Karpas-422 (cell line): ENCODE data around the gene ZBTB32. TPM values are rescaled to one million over a fixed set of nuclear protein-coding genes. Genes with fewer than 3 reads are reported as not detected.
A peak's percentile ranks its signal among the peaks of the same experiment; 100 is the strongest.

Experiments
- DNase-seq: peaks from one replicate; pipeline ENCODE4 v3.0.0-alpha.2; 2015
- H2AFZ ChIP-seq: fragments of 200-600 bp; sonication (generic); 2 replicates; pipeline ENCODE4 v1.6.1; 2014; ENCODE audit warnings: antibody characterized with exemption, low read length, mixed read lengths
- H3K27ac ChIP-seq: fragments of 200-600 bp; sonication (generic); 2 replicates; pipeline ENCODE4 v1.5.1; 2014; ENCODE audit warnings: mild to moderate bottlenecking, low read length, moderate library complexity
- H3K27me3 ChIP-seq: fragments of 200-600 bp; sonication (generic); 2 replicates; pipeline ENCODE4 v1.6.1; 2014; ENCODE audit warnings: low read length, mixed read lengths
- H3K36me3 ChIP-seq: fragments of 200-600 bp; sonication (generic); 2 replicates; pipeline ENCODE4 v1.6.1; 2014; ENCODE audit warnings: low read length, mixed read lengths; ENCODE audit not compliant: insufficient read depth
- H3K4me1 ChIP-seq: fragments of 200-600 bp; sonication (generic); 2 replicates; pipeline ENCODE4 v1.6.1; 2014; ENCODE audit warnings: mild to moderate bottlenecking, low read length, mixed read lengths
- H3K4me2 ChIP-seq: fragments of 200-600 bp; sonication (generic); 2 replicates; pipeline ENCODE4 v1.6.1; 2014; ENCODE audit warnings: low read length, low read depth, mild to moderate bottlenecking; ENCODE audit not compliant: poor library complexity, severe bottlenecking
- H3K4me3 ChIP-seq: fragments of 200-600 bp; sonication (generic); 2 replicates; pipeline ENCODE4 v1.5.1; 2014; ENCODE audit warnings: mild to moderate bottlenecking, antibody characterized with exemption, low read length, mixed read lengths
- H3K79me2 ChIP-seq: fragments of 200-600 bp; sonication (generic); 2 replicates; pipeline ENCODE4 v1.6.1; 2014; ENCODE audit warnings: mild to moderate bottlenecking, low read length, mixed read lengths
- H3K9ac ChIP-seq: fragments of 200-600 bp; sonication (generic); 2 replicates; pipeline ENCODE4 v1.6.0; 2014; ENCODE audit warnings: low read length
- H3K9me2 ChIP-seq: fragments of 200-600 bp; sonication (generic), shearing (Covaris generic); replicated peaks from 2 replicates; pipeline ENCODE4 v1.6.0; 2014; ENCODE audit warnings: mild to moderate bottlenecking, low read length, moderate library complexity; ENCODE audit not compliant: insufficient read depth
- H3K9me3 ChIP-seq: fragments of 300-700, 200-600 bp; sonication (generic); 2 replicates; pipeline ENCODE4 v1.6.1; 2014; ENCODE audit warnings: low read length, mixed read lengths
- H4K20me1 ChIP-seq: fragments of 200-600 bp; sonication (generic); 2 replicates; pipeline ENCODE4 v1.6.1; 2014; ENCODE audit warnings: mild to moderate bottlenecking, antibody characterized with exemption, low read length, low read depth; ENCODE audit not compliant: insufficient read depth
- total RNA-seq: library from RNA; depleted of rRNA; stranded (reverse); fragments of >200 nt; shearing (Covaris generic); gene quantifications from 2 replicates; pipeline ENCODE4 v1.2.3, GENCODE V29; 2014; ENCODE audit warnings: low replicate concordance

Gene ZBTB32
- total RNA-seq, 1 experiment from 2014 or later = not detected

GRCh38 chr19:35732540-35733179 lies 28.3 kb downstream of the ZBTB32 start:
- Histone ChIP-seq H3K36me3 (peaks cover 6% of the 10 kb centered on the region; the same call in 1 of the 2 replicates), H3K4me1 (peaks cover 19% of the 10 kb centered on the region), H3K4me3 (no peak overlapping the region), H3K4me2 (no peak overlapping the region), H2AFZ (no peak overlapping the region), H3K9me3 (no peaks in the 10 kb centered on the region), H3K9me2 (no peaks in the 10 kb centered on the region), H3K27me3 (no peaks in the 10 kb centered on the region), H3K9ac (no peak overlapping the region), H4K20me1 (0 out of 2 replicates have a peak, but pooled peaks cover 10% of the 10 kb centered on the region), H3K79me2 (no peaks in the 10 kb centered on the region), H3K27ac (no peak overlapping the region)
- DNase-seq = no peak

GRCh38 chr19:35733180-35734125 lies 29.1 kb downstream of the ZBTB32 start:
- Histone ChIP-seq H3K4me1 (peaks cover 19% of the 10 kb centered on the region), H4K20me1 (0 out of 2 replicates have a peak, but pooled peaks cover 10% of the 10 kb centered on the region), H3K27me3 (no peaks in the 10 kb centered on the region), H3K36me3 (peaks cover 6% of the 10 kb centered on the region; the same call in 1 of the 2 replicates), H2AFZ (no peak overlapping the region), H3K9me2 (no peaks in the 10 kb centered on the region), H3K9ac (0 out of 2 replicates have a peak overlapping the region, but pooled peaks have one; percentile 10), H3K4me2 (no peak overlapping the region), H3K79me2 (no peaks in the 10 kb centered on the region), H3K4me3 (no peak overlapping the region), H3K27ac (peak overlapping the region; percentile 53), H3K9me3 (no peaks in the 10 kb centered on the region)
- DNase-seq = peak; percentile 73

DNA sequence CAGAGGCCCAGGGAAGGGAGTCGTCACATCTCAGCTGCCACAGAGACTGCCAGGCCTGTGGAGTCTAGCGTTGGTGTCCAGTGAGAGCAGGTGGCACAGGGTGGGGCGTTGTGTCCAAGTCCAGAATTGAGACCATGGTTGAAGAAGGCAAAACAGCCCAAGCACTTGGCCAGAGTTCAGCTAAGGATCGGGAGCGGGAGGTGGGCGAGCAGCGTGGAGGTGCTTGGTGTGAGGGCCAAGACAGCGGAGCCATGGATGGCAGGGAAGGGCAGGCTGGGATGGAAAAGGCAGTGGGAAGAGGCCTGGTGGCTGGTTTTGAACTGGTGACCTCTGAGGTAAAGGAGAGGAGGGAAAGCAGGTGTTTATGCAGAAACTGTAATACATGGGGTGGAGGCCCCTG lies 29.9 kb downstream of the ZBTB32 start:
- H3K27ac ChIP-seq = peak overlapping the region; percentile 53
- H3K36me3 ChIP-seq = peaks cover 6% of the 10 kb centered on the region; the same call in 1 of the 2 replicates
- no peaks in the 10 kb centered on the region for H3K79me2 ChIP-seq
- 0 out of 2 replicates have a peak overlapping the region, but pooled peaks have one; percentile 10 for H3K9ac ChIP-seq
- no peaks in the 10 kb centered on the region for H3K9me2 ChIP-seq
- 0 out of 2 replicates have a peak, but pooled peaks cover 10% of the 10 kb centered on the region for H4K20me1 ChIP-seq
- peaks cover 19% of the 10 kb centered on the region for H3K4me1 ChIP-seq
- H3K9me3 ChIP-seq = no peaks in the 10 kb centered on the region
- no peak overlapping the region for H3K4me3 ChIP-seq
- H2AFZ ChIP-seq = no peak overlapping the region
- no peak for DNase-seq
- no peak overlapping the region for H3K4me2 ChIP-seq
- H3K27me3 ChIP-seq = no peaks in the 10 kb centered on the region

- H3K27me3 ChIP-seq = no peaks in the 10 kb centered on the region
- H3K27ac ChIP-seq = no peak overlapping the region
- H4K20me1 ChIP-seq = 0 out of 2 replicates have a peak, but pooled peaks cover 10% of the 10 kb centered on the region
- H3K9ac ChIP-seq = no peak overlapping the region
- no peak overlapping the region for H3K4me3 ChIP-seq
- no peak for DNase-seq
- no peak overlapping the region for H2AFZ ChIP-seq
- no peaks in the 10 kb centered on the region for H3K9me2 ChIP-seq
- H3K79me2 ChIP-seq = no peaks in the 10 kb centered on the region
- H3K4me2 ChIP-seq = no peak overlapping the region
- H3K36me3 ChIP-seq = peaks cover 6% of the 10 kb centered on the region; the same call in 1 of the 2 replicates
- peaks cover 22% of the 10 kb centered on the region for H3K4me1 ChIP-seq
- no peaks in the 10 kb centered on the region for H3K9me3 ChIP-seq
These were observed 30.5 kb downstream of the ZBTB32 start for GRCh38 chr19:35734889-35735288.

DNA sequence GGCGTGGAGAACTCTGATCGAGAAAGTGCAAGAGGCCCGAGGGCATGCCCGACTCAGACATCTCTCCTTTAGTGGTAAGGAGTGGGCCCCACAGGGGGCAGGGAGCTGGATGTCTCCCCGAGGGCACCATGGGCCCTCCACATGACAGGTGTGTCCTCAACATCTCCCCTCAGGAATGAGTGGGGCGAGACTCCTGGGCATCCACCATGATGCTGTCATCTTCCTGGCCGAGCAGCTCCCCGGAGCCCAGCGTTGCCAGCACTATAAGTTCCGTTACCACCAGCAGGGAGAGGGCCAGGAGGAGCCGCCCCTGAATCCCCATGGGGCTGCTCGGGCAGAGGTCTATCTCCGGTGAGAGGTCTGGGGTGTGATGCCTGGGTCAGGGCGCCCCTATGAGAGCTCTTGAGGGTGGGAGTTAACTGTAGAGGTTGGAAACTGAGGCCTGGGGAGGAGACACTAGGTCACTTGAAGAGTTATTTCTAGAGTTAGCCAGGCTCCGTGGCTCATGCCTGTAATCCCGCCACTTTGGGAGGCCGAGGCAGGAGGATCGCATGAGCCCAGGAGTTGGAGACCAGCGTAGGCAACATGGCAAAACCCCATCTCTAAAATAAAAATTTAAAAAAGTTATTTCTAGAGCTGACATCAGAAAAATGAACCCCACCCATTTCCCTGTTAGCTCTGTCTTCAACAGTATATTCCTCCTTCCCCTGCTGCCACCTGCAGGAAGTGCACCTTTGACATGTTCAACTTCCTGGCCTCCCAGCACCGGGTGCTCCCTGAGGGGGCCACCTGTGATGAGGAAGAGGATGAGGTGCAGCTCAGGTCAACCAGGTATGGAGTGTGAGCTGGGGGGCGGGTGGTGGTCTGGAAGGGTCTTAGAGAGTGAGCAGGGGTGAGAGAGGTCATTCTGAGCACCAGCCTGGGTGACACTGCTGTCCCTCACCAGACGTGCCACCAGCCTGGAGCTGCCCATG lies 32.8 kb downstream of the ZBTB32 start:
- Histone ChIP-seq H3K9me2 (no peaks in the 10 kb centered on the region), H2AFZ (no peak overlapping the region), H3K79me2 (no peaks in the 10 kb centered on the region), H3K27ac (no peak overlapping the region), H3K9me3 (no peaks in the 10 kb centered on the region), H3K4me2 (no peak overlapping the region), H3K4me3 (no peak overlapping the region), H3K27me3 (no peaks in the 10 kb centered on the region), H3K4me1 (peaks cover 40% of the 10 kb centered on the region), H4K20me1 (0 out of 2 replicates have a peak, but pooled peaks cover 6% of the 10 kb centered on the region), H3K36me3 (no peaks in the 10 kb centered on the region; the same call in 1 of the 2 replicates), H3K9ac (no peak overlapping the region)
- DNase-seq = peak; percentile 67

GRCh38 chr19:35738021-35738886 lies 33.9 kb downstream of the ZBTB32 start:
- no peak for DNase-seq
- H3K9me2 ChIP-seq = no peaks in the 10 kb centered on the region
- H2AFZ ChIP-seq = no peak overlapping the region
- peaks cover 41% of the 10 kb centered on the region for H3K4me1 ChIP-seq
- no peak overlapping the region for H3K27ac ChIP-seq
- H4K20me1 ChIP-seq = 0 out of 2 replicates have a peak, but pooled peaks cover 6% of the 10 kb centered on the region
- H3K36me3 ChIP-seq = no peaks in the 10 kb centered on the region; the same call in 1 of the 2 replicates
- no peaks in the 10 kb centered on the region for H3K9me3 ChIP-seq
- H3K79me2 ChIP-seq = no peaks in the 10 kb centered on the region
- H3K4me2 ChIP-seq = no peak overlapping the region
- H3K4me3 ChIP-seq = no peak overlapping the region
- H3K27me3 ChIP-seq = no peaks in the 10 kb centered on the region
- H3K9ac ChIP-seq = no peak overlapping the region

GRCh38 chr19:35738887-35739229 lies 34.5 kb downstream of the ZBTB32 start:
- Histone ChIP-seq H3K4me1 (peaks cover 38% of the 10 kb centered on the region), H3K27ac (no peak overlapping the region), H4K20me1 (0 out of 2 replicates have a peak, but pooled peaks cover 6% of the 10 kb centered on the region), H3K4me3 (no peak overlapping the region), H3K36me3 (no peaks in the 10 kb centered on the region; the same call in 1 of the 2 replicates), H3K27me3 (no peaks in the 10 kb centered on the region), H3K9me2 (no peaks in the 10 kb centered on the region), H3K79me2 (peaks cover 3% of the 10 kb centered on the region; the same call in 1 of the 2 replicates), H3K9ac (no peak overlapping the region), H3K9me3 (no peaks in the 10 kb centered on the region), H2AFZ (no peak overlapping the region), H3K4me2 (no peak overlapping the region)
- peak; percentile 48 for DNase-seq
